SK-N-SH (cell line): ENCODE measurements around the gene RAX. TPM values are rescaled to one million over a fixed set of nuclear protein-coding genes. Genes with fewer than 3 reads are reported as not detected.

Source experiments
- CTCF ChIA-PET: fragments of 300-600, 350-600 bp; formaldehyde crosslinking; extraction: SDS; loops from one replicate; lab custom pipeline; 2021; lab: Yijun Ruan, JAX
- POLR2A ChIA-PET: fragments of 350-600 bp; sonication (Branson Sonifier 250); formaldehyde crosslinking; extraction: SDS; loops from one replicate; lab custom pipeline; 2020; ENCODE audit warnings: antibody characterized with exemption, inconsistent platforms; lab: Yijun Ruan, JAX
- DNase-seq: peaks from one replicate; pipeline ENCODE4 v3.0.0; 2012
- H2AFZ ChIP-seq: fragments of 200-600 bp; sonication (generic); 2 replicates; pipeline ENCODE4 v1.8.1; 2016; ENCODE audit warnings: antibody characterized with exemption, mild to moderate bottlenecking, low read depth
- H3F3A ChIP-seq: fragments of 200-600 bp; sonication (generic); replicated peaks from 2 replicates; pipeline ENCODE3; 2016; ENCODE audit warnings: antibody characterized with exemption, mild to moderate bottlenecking; ENCODE audit not compliant: insufficient read depth
- H3K27ac ChIP-seq, 2 experiments: fragments of 200-500 bp in 1 of 2; fragments of 200-600 bp in 1 of 2; sonication (Bioruptor generic) in 1 of 2; sonication (generic), shearing (Covaris generic) in 1 of 2; 2 replicates each; pipeline versions ENCODE4 v1.5.1 to v1.6.1; 2014 to 2016; ENCODE audit warnings: low read depth in 2 of 2, inconsistent platforms in 1 of 2, low read length in 1 of 2, mild to moderate bottlenecking in 1 of 2, mixed read lengths in 1 of 2
- H3K27me3 ChIP-seq: fragments of 200-600 bp; sonication (generic), shearing (Covaris generic); 2 replicates; pipeline ENCODE4 v1.6.1; 2016; ENCODE audit warnings: mixed run types; ENCODE audit not compliant: insufficient read depth
- H3K36me3 ChIP-seq, 2 experiments: fragments of 200-500 bp in 1 of 2; fragments of 200-600 bp in 1 of 2; sonication (Bioruptor generic) in 1 of 2; sonication (generic) in 1 of 2; replicated peaks in 1 of 2; 2 replicates each; pipeline versions ENCODE3 to v1.5.1; 2014 to 2016; ENCODE audit warnings: low read length in 1 of 2, mild to moderate bottlenecking in 1 of 2; ENCODE audit not compliant: insufficient read depth in 2 of 2, control insufficient read depth in 1 of 2
- H3K4me1 ChIP-seq, 2 experiments: fragments of 200-500 bp in 1 of 2; fragments of 200-600 bp in 1 of 2; sonication (Bioruptor generic) in 1 of 2; sonication (generic), shearing (Covaris generic) in 1 of 2; 2 replicates each; pipeline versions ENCODE4 v1.5.1 to v1.6.1; 2014 to 2016; ENCODE audit warnings: low read depth in 1 of 2, low read length in 1 of 2, mixed run types in 1 of 2; ENCODE audit not compliant: insufficient read depth in 2 of 2, control insufficient read depth in 1 of 2
- H3K4me2 ChIP-seq: fragments of 200-600 bp; sonication (generic), shearing (Covaris generic); 2 replicates; pipeline ENCODE4 v1.6.1; 2017; ENCODE audit warnings: mixed run types
- H3K4me3 ChIP-seq, 2 experiments: fragments of 200-500 bp in 1 of 2; fragments of 200-600 bp in 1 of 2; sonication (Bioruptor generic) in 1 of 2; sonication (generic), shearing (Covaris generic) in 1 of 2; 2 replicates each; pipeline versions ENCODE4 v1.5.1 to v1.8.1; 2014 to 2016; ENCODE audit warnings: low read depth in 2 of 2, inconsistent platforms in 1 of 2, low read length in 1 of 2, mild to moderate bottlenecking in 1 of 2, mixed read lengths in 1 of 2, moderate library complexity in 1 of 2
- H3K79me2 ChIP-seq: fragments of 200-600 bp; sonication (generic); 2 replicates; pipeline ENCODE4 v1.8.1; 2017; ENCODE audit warnings: mild to moderate bottlenecking; ENCODE audit not compliant: insufficient read depth
- H3K9ac ChIP-seq: fragments of 200-600 bp; sonication (generic); 2 replicates; pipeline ENCODE4 v1.6.1; 2017; ENCODE audit warnings: mixed run types
- H3K9me2 ChIP-seq: fragments of 200-600 bp; sonication (generic); 2 replicates; pipeline ENCODE4 v1.6.1; 2017; ENCODE audit warnings: mixed run types
- H3K9me3 ChIP-seq: fragments of 200-600 bp; sonication (generic); 2 replicates; pipeline ENCODE4 v1.6.1; 2017; ENCODE audit warnings: mixed run types, mild to moderate bottlenecking, moderate library complexity
- H4K20me1 ChIP-seq: fragments of 200-600 bp; sonication (generic); 2 replicates; pipeline ENCODE4 v1.6.1; 2017; ENCODE audit warnings: mild to moderate bottlenecking, mixed run types; ENCODE audit not compliant: insufficient read depth
- ELF1 ChIP-seq: IDR thresholded peaks from 2 replicates; pipeline ENCODE4 v1.4.0; 2012
- EZH2phosphoT487 ChIP-seq: fragments of 200-600 bp; sonication (generic); IDR thresholded peaks from 2 replicates; pipeline ENCODE4 v1.6.1; 2017; ENCODE audit warnings: low read depth, mixed run types, mild to moderate bottlenecking, antibody characterized with exemption, moderate library complexity, borderline replicate concordance
- FOSL2 ChIP-seq: IDR thresholded peaks from 2 replicates; pipeline ENCODE4 v1.4.0; 2012; ENCODE audit warnings: low read depth, mild to moderate bottlenecking, moderate library complexity, borderline replicate concordance
- GATA2 ChIP-seq: sonication (generic); formaldehyde crosslinking; IDR thresholded peaks from 2 replicates; pipeline ENCODE4 v1.5.0; 2020; ENCODE audit warnings: mild to moderate bottlenecking, missing genetic modification reagents
- NRF1 ChIP-seq: IDR thresholded peaks from 2 replicates; pipeline ENCODE4 v1.6.1; 2012; ENCODE audit warnings: low read depth, mild to moderate bottlenecking, low read length
- POLR2AphosphoS5 ChIP-seq: IDR thresholded peaks from 2 replicates; pipeline ENCODE4 v1.6.1; 2012; ENCODE audit warnings: low read depth, low read length
- RAD21 ChIP-seq: IDR thresholded peaks from 2 replicates; pipeline ENCODE4 v1.6.1; 2012; ENCODE audit warnings: mild to moderate bottlenecking, low read length
- RCOR1 ChIP-seq: fragments of 150-350 bp; IDR thresholded peaks from 2 replicates; pipeline ENCODE4 v1.6.1; 2017; ENCODE audit warnings: antibody characterized with exemption, low read length
- REST ChIP-seq: IDR thresholded peaks from 2 replicates; pipeline ENCODE4 v1.6.1; 2012; ENCODE audit warnings: mild to moderate bottlenecking, low read depth, low read length, moderate library complexity
- SIN3A ChIP-seq: IDR thresholded peaks from 2 replicates; pipeline ENCODE4 v1.6.1; 2012; ENCODE audit warnings: low read depth, mild to moderate bottlenecking, low read length, moderate library complexity, borderline replicate concordance
- TCF12 ChIP-seq: IDR thresholded peaks from 2 replicates; pipeline ENCODE4 v1.4.0; 2012
- WGBS: methylation state at CpG from one replicate; pipeline ENCODE4 v1.1.6; 2017; ENCODE audit warnings: low lambda C conversion rate; 5-methylcytosine and 5-hydroxymethylcytosine counted together
- polyA plus RNA-seq, 3 experiments: library from polyadenylated mRNA; depleted of rRNA; stranded (reverse); fragments of >200 nt; gene quantifications; 2 replicates each; pipeline ENCODE4 v1.2.3, GENCODE V29; 2012

Gene RAX
- polyA plus RNA-seq, 1 of the 3 experiments (the other 2 are of a cell fraction) = not detected

DNA sequence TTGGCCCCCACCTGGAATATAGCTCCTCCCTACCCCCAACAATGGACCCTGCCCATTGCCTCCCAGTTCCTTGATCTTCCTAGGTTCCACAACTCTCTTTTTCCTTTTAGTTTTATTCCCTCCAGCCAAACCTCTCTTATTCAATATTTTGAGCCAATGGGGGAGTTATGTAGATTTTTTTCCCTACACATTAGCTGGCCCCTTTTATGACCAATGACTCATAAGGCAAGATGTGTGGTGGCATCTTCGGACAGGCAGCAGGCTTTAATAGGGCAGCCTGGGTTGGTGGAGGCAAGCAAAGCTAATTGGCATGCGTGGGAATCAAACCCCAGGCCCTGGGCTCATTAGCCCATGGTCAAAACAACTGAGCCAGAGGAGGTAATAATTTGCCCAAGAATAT, 44.1 kb downstream of the RAX start:
- TF ChIP-seq EZH2phosphoT487 (no peak), FOSL2 (no peak), POLR2AphosphoS5 (no peak), ELF1 (no peak), RCOR1 (no peak), SIN3A (no peak), RAD21 (no peak), NRF1 (no peak), REST (no peak)
- Histone ChIP-seq H3K9ac (no peak overlapping the region), H3K4me3 (no peak overlapping the region), H4K20me1 (no peaks in the 10 kb centered on the region), H3K9me2 (no peaks in the 10 kb centered on the region), H3K4me2 (no peak overlapping the region), H3K36me3 (no peaks in the 10 kb centered on the region), H3K27me3 (no peaks in the 10 kb centered on the region), H2AFZ (no peak overlapping the region), H3F3A (peaks cover 10% of the 10 kb centered on the region), H3K27ac (peak overlapping the region; percentile 57 to 83; a peak in 2 of 4 replicates), H3K79me2 (no peaks in the 10 kb centered on the region), H3K4me1 (peaks cover 2 to 53% of the 10 kb centered on the region in 2 experiments; a peak in 3 of 4 replicates), H3K9me3 (no peaks in the 10 kb centered on the region)
- CTCF ChIA-PET = interaction anchor here (1.1 to 4.6 kb wide), 5 partner anchors 10 to 465 kb away, joined by 3 to 37 read pairs (median 4); partner anchors contain the start of gene GRP
- DNase-seq = no peak
- WGBS = 53% methylated on average over 2 of the region's 2 CpGs
- POLR2A ChIA-PET = interaction anchor here (1.1 kb wide), 1 partner anchor 51 kb away, joined by 3 read pairs; no protein-coding TSS in a partner anchor

GRCh38 chr18:59228351-59228750, 44.9 kb downstream of the RAX start:
- H3K36me3 ChIP-seq = no peaks in the 10 kb centered on the region
- CTCF ChIA-PET = interaction anchor here (0.8 to 4.6 kb wide), 5 partner anchors 21 to 734 kb away, joined by 3 to 37 read pairs (median 3); no protein-coding TSS in a partner anchor
- WGBS = 0% methylated on average over 1 of the region's 1 CpG
- TF ChIP-seq GATA2 (CRISPR knock-in tag) = no peak
- 0 out of 2 replicates have a peak, but pooled peaks have one; percentile 23 for TF ChIP-seq TCF12
- no peaks in the 10 kb centered on the region for H3K79me2 ChIP-seq
- H3F3A ChIP-seq = peaks cover 10% of the 10 kb centered on the region
- no peaks in the 10 kb centered on the region for H4K20me1 ChIP-seq
- POLR2A ChIA-PET = interaction anchor here (1.1 kb wide), 1 partner anchor 50 kb away, joined by 3 read pairs; no protein-coding TSS in a partner anchor
- no peaks in the 10 kb centered on the region for H3K9me2 ChIP-seq
- H2AFZ ChIP-seq = no peak overlapping the region
- peak overlapping the region; percentile 57 to 83; a peak in 3 of 4 replicates for H3K27ac ChIP-seq
- H3K4me3 ChIP-seq = no peak overlapping the region
- peaks cover 2 to 53% of the 10 kb centered on the region in 2 experiments; a peak in 3 of 4 replicates for H3K4me1 ChIP-seq
- DNase-seq = no peak
- H3K9ac ChIP-seq = no peak overlapping the region
- peak overlapping the region; percentile 45; the same call in 1 of the 2 replicates for H3K4me2 ChIP-seq
- no peaks in the 10 kb centered on the region for H3K27me3 ChIP-seq
- H3K9me3 ChIP-seq = no peaks in the 10 kb centered on the region
